Gastrocnemius medialis (tissue), 4 donors: ENCODE data around the gene PGAP3. TPM values are rescaled to one million over a fixed set of nuclear protein-coding genes. Genes with fewer than 3 reads are reported as not detected.

Experiments used
- ATAC-seq, 2 donors: fragments of 150-250 bp; one replicate each; pipeline ENCODE4 v1.9.1; 2016
- DNase-seq, 2 donors: peaks; one replicate each; pipeline ENCODE4 v3.0.0-alpha.2; 2019
- H3K27ac ChIP-seq, 4 donors: fragments of 200-600 bp; sonication (generic); 1 replicate in 1 of 4; 2 replicates in 3 of 4; pipeline ENCODE4 v1.5.1; 2016 to 2018; ENCODE audit warnings: mild to moderate bottlenecking in 2 of 4, moderate library complexity in 1 of 4
- H3K27me3 ChIP-seq, 3 donors: fragments of 200-600 bp; sonication (generic) in 2 of 3; 1 replicate in 1 of 3; 2 replicates in 2 of 3; pipeline versions ENCODE4 v1.5.1 to v1.6.0; 2016 to 2019; ENCODE audit warnings: mild to moderate bottlenecking in 1 of 3, moderate library complexity in 1 of 3
- H3K36me3 ChIP-seq, 2 donors: fragments of 200-600 bp; sonication (generic) in 1 of 2; one replicate each; pipeline ENCODE4 v1.5.1; 2017 to 2018
- H3K4me1 ChIP-seq, 2 donors: fragments of 200-600 bp; sonication (generic) in 1 of 2; one replicate each; pipeline ENCODE4 v1.5.1; 2016 to 2017; ENCODE audit warnings: mild to moderate bottlenecking in 2 of 2
- H3K4me3 ChIP-seq, 4 donors: fragments of 200-600 bp; sonication (generic) in 3 of 4; 1 replicate in 1 of 4; 2 replicates in 3 of 4; pipeline ENCODE4 v1.5.1; 2016 to 2019; ENCODE audit warnings: mild to moderate bottlenecking in 2 of 4
- H3K9me3 ChIP-seq, 3 donors: fragments of 200-600 bp; sonication (generic) in 2 of 3; 1 replicate in 1 of 3; 2 replicates in 2 of 3; pipeline ENCODE4 v1.5.1; 2016 to 2019
- CTCF ChIP-seq, 5 experiments: fragments of 450-650 bp in 3 of 5; fragments of 200-600 bp in 2 of 5; sonication (generic) in 2 of 5; IDR thresholded peaks in 4 of 5; conservative IDR thresholded peaks in 1 of 5; 1 replicate in 4 of 5; 2 replicates in 1 of 5; pipeline ENCODE4 v1.5.1; 2016 to 2019; ENCODE audit warnings: antibody characterized with exemption in 5 of 5, mild to moderate bottlenecking in 3 of 5, moderate library complexity in 3 of 5
- POLR2A ChIP-seq, 2 donors: fragments of 450-650 bp; IDR thresholded peaks; one replicate each; pipeline ENCODE4 v1.6.1; 2017; ENCODE audit warnings: antibody characterized with exemption in 2 of 2, mild to moderate bottlenecking in 2 of 2, moderate library complexity in 2 of 2
- in situ Hi-C, 4 donors: fragments of 200-750 bp; cut with MboI; loops; one replicate each; pipeline versions ENCODE4 v1.15.0 to v1.8.0; 2017; ENCODE audit warnings: low sequenced_read_pairs in 4 of 4
- intact Hi-C: fragments of 100-400 bp; cut with DNase I; formaldehyde crosslinking; loops from one replicate; pipeline ENCODE4 v1.15.1; 2023; ENCODE audit warnings: low total_unique reads
- total RNA-seq, 4 donors: library from RNA; depleted of rRNA; stranded (reverse); fragments of >200 nt; gene quantifications; one replicate each; pipeline versions ENCODE4 v1.1.0 to v1.2.3, GENCODE V29; 2016

PGAP3 gene
- total RNA-seq, 4 donors from 2014 or later: 4.3 to 9.5 (median 6.1) TPM

GRCh38 chr17:39661744-39662541 lies 25.9 kb downstream of the PGAP3 start:
- no peak for ATAC-seq
- Histone ChIP-seq H3K36me3 (peaks cover 0 to 6% of the 10 kb centered on the region in 2 donors), H3K27ac (peak overlapping the region; percentile 96 to 99 (median 98)), H3K4me1 (peaks cover 79 to 82% of the 10 kb centered on the region in 2 donors), H3K4me3 (peak overlapping the region in 2 of 4 donors; percentile 33 to 38), H3K27me3 (no peaks in the 10 kb centered on the region), H3K9me3 (no peaks in the 10 kb centered on the region)
- TF ChIP-seq CTCF (IDR thresholded peaks at IDR 0.05 in 4 of 5, conservative IDR thresholded peaks at IDR 0.05 in 1 of 5): no peak
- no peak for TF ChIP-seq POLR2A (IDR thresholded peaks at IDR 0.05)
- intact Hi-C loops: loop anchor here (5.0 to 10.0 kb wide), 2 partner anchors 90 to 467 kb away; partner anchors contain the start of gene CACNB1
- no peak for DNase-seq
- in situ Hi-C loops: no loop called here

- DNase-seq: peak; percentile 30 to 63
- intact Hi-C loops: loop anchor here (5.0 to 10.0 kb wide), 2 partner anchors 92 to 466 kb away; partner anchors contain the start of gene CACNB1
- H3K4me1 ChIP-seq: peaks cover 68 to 70% of the 10 kb centered on the region in 2 donors
- no peaks in the 10 kb centered on the region for H3K9me3 ChIP-seq
- H3K27me3 ChIP-seq: no peaks in the 10 kb centered on the region
- ATAC-seq: peak in 1 of 2 donors; percentile 3
- peak overlapping the region; percentile 23 to 38 (median 29) for H3K4me3 ChIP-seq
- in situ Hi-C loops: no loop called here
- peak overlapping the region; percentile 96 to 99 (median 98) for H3K27ac ChIP-seq
- peaks cover 0 to 6% of the 10 kb centered on the region in 2 donors for H3K36me3 ChIP-seq
- TF ChIP-seq CTCF (IDR thresholded peaks at IDR 0.05 in 4 of 5, conservative IDR thresholded peaks at IDR 0.05 in 1 of 5): no peak
- no peak for TF ChIP-seq POLR2A (IDR thresholded peaks at IDR 0.05)
These were observed 27.2 kb downstream of the PGAP3 start for GRCh38 chr17:39660397-39661385.

- Histone ChIP-seq H3K36me3 (peaks cover 0 to 6% of the 10 kb centered on the region in 2 donors), H3K27ac (peak overlapping the region; percentile 96 to 99 (median 98)), H3K4me1 (peaks cover 62 to 64% of the 10 kb centered on the region in 2 donors), H3K9me3 (no peaks in the 10 kb centered on the region), H3K4me3 (peak overlapping the region in 3 of 4 donors; percentile 23 to 38 (median 33)), H3K27me3 (no peaks in the 10 kb centered on the region)
- TF ChIP-seq POLR2A (IDR thresholded peaks at IDR 0.05): no peak
- no peak for TF ChIP-seq CTCF (IDR thresholded peaks at IDR 0.05 in 4 of 5, conservative IDR thresholded peaks at IDR 0.05 in 1 of 5)
- in situ Hi-C loops (no loop called here), intact Hi-C loops (loop anchor here (5.0 to 10.0 kb wide), 2 partner anchors 92 to 465 kb away; partner anchors contain the start of gene CACNB1)
- ATAC-seq: no peak
- no peak for DNase-seq
These were observed 27.9 kb downstream of the PGAP3 start for GRCh38 chr17:39660011-39660360.

- H3K36me3 ChIP-seq: peaks cover 0 to 6% of the 10 kb centered on the region in 2 donors
- peak overlapping the region; percentile 96 to 99 (median 98) for H3K27ac ChIP-seq
- ATAC-seq (no peak), DNase-seq (no peak)
- no peaks in the 10 kb centered on the region for H3K9me3 ChIP-seq
- no peak for TF ChIP-seq POLR2A (IDR thresholded peaks at IDR 0.05)
- intact Hi-C loops (loop anchor here (5.0 to 10.0 kb wide), 2 partner anchors 93 to 465 kb away; partner anchors contain the start of gene CACNB1), in situ Hi-C loops (no loop called here)
- H3K4me1 ChIP-seq: peaks cover 59 to 60% of the 10 kb centered on the region in 2 donors
- peak overlapping the region in 2 of 4 donors; percentile 33 to 38 for H3K4me3 ChIP-seq
- H3K27me3 ChIP-seq: no peaks in the 10 kb centered on the region
These were observed 28.4 kb downstream of the PGAP3 start for GRCh38 chr17:39659279-39660010.
